Measurements from ENCODE around the gene CDH20. TPM values are rescaled to one million over a fixed set of nuclear protein-coding genes. Genes with fewer than 3 reads are reported as not detected.

The CDH20 gene
- total RNA-seq, 1 experiment from 2014 or later = not detected

DNA sequence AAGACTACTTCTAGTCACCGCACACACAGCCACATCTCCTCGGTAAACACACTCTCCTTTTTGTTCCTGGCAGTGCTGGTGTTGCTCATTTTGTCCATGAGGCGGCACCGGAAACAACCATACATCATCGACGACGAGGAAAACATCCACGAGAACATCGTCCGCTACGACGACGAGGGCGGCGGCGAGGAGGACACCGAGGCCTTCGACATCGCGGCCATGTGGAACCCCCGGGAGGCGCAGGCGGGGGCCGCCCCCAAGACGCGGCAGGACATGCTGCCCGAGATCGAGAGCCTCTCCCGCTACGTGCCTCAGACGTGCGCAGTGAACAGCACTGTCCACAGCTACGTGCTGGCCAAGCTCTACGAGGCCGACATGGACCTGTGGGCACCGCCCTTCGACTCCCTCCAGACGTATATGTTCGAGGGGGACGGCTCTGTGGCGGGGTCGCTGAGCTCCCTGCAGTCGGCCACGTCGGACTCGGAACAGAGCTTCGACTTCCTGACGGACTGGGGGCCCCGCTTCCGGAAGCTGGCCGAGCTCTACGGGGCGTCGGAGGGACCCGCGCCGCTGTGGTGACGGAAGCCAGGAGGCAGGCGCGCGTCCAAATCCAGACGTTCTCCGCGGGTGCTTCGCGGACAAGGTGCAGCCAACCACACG, 221.0 kb downstream of the CDH20 start:
- Histone ChIP-seq H3K79me2 (ENCODE audit: insufficient read depth, low read length) (no peaks in the 10 kb centered on the region), H4K20me1 (ENCODE audit: insufficient read depth) (no peaks in the 10 kb centered on the region), H3K27me3 (ENCODE audit: insufficient read depth, low read length) (no peaks in the 10 kb centered on the region), H3K9me2 (ENCODE audit: insufficient read depth) (no peaks in the 10 kb centered on the region), H3K4me1 (ENCODE audit: control insufficient read depth in 1 of 2, insufficient read depth in 2 of 2, low read length in 2 of 2) (no peaks in the 10 kb centered on the region), H3K36me3 (ENCODE audit: control insufficient read depth in 1 of 2, insufficient read depth in 2 of 2, low read length in 2 of 2) (no peaks in the 10 kb centered on the region), H3K4me3 (replicated peaks in 1 of 2; ENCODE audit: low read depth in 1 of 2, low read length in 2 of 2) (no peak overlapping the region), H3K9ac (ENCODE audit: low read length) (no peak overlapping the region), H3K27ac (ENCODE audit: low read depth, low read length) (no peak overlapping the region), H2AFZ (ENCODE audit: low read depth, low read length, poor library complexity, severe bottlenecking) (no peak overlapping the region), H3K9me3 (ENCODE audit: control insufficient read depth in 1 of 2, insufficient read depth in 1 of 2, low read depth in 1 of 2, low read length in 2 of 2) (no peaks in the 10 kb centered on the region), H3K4me2 (ENCODE audit: low read length) (no peak overlapping the region)
- TF ChIP-seq RAD21 (IDR thresholded peaks at IDR 0.05; ENCODE audit: low read depth) (no peak), ZNF274 (IDR thresholded peaks at IDR 0.05; ENCODE audit: low read depth, low read length) (no peak), SRF (IDR thresholded peaks at IDR 0.05; ENCODE audit: low read depth) (no peak), ZBTB33 (IDR thresholded peaks at IDR 0.05; ENCODE audit: extremely low read depth, insufficient replicate concordance, low read length) (no peak), CEBPB (IDR thresholded peaks at IDR 0.05; ENCODE audit: low read depth) (no peak), TCF7L2 (IDR thresholded peaks at IDR 0.05; ENCODE audit: borderline replicate concordance, extremely low read depth, insufficient read depth, insufficient read length) (no peak), SIN3A (IDR thresholded peaks at IDR 0.05; ENCODE audit: low read depth) (no peak), SP1 (IDR thresholded peaks at IDR 0.05; ENCODE audit: low read depth) (no peak), FOSL1 (IDR thresholded peaks at IDR 0.05; ENCODE audit: low read depth) (no peak)
- TF ChIP-seq, protein P1, sequence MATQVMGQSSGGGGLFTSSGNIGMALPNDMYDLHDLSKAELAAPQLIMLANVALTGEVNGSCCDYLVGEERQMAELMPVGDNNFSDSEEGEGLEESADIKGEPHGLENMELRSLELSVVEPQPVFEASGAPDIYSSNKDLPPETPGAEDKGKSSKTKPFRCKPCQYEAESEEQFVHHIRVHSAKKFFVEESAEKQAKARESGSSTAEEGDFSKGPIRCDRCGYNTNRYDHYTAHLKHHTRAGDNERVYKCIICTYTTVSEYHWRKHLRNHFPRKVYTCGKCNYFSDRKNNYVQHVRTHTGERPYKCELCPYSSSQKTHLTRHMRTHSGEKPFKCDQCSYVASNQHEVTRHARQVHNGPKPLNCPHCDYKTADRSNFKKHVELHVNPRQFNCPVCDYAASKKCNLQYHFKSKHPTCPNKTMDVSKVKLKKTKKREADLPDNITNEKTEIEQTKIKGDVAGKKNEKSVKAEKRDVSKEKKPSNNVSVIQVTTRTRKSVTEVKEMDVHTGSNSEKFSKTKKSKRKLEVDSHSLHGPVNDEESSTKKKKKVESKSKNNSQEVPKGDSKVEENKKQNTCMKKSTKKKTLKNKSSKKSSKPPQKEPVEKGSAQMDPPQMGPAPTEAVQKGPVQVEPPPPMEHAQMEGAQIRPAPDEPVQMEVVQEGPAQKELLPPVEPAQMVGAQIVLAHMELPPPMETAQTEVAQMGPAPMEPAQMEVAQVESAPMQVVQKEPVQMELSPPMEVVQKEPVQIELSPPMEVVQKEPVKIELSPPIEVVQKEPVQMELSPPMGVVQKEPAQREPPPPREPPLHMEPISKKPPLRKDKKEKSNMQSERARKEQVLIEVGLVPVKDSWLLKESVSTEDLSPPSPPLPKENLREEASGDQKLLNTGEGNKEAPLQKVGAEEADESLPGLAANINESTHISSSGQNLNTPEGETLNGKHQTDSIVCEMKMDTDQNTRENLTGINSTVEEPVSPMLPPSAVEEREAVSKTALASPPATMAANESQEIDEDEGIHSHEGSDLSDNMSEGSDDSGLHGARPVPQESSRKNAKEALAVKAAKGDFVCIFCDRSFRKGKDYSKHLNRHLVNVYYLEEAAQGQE (IDR thresholded peaks at IDR 0.05; ENCODE audit: low read depth) = no peak
- BruUV-seq (replicated peaks) = no TSS peak
- ChIA-PET CTCF (no interaction called here), POLR2A (no interaction called here), RAD21 (ENCODE audit: low non-redundant PET in 1 of 2, low total read pairs in 2 of 2, uncharacterized antibody in 2 of 2, unreplicated experiment in 2 of 2) (no interaction called here)
- DNase-seq (ENCODE audit: low read depth, low spot score) (no peak), ATAC-seq (no peak)
- intact Hi-C loops (cut with micrococcal nuclease) = no loop called here
